C4-2B (cell line): Measurements from ENCODE around the gene EID3.

Experiments used
- CTCF ChIP-seq: fragments of 450-650 bp; conservative IDR thresholded peaks from 2 replicates; pipeline ENCODE4 v1.5.1; 2017; ENCODE audit warnings: mild to moderate bottlenecking
- ZFX ChIP-seq: fragments of 450-650 bp; IDR thresholded peaks from 2 replicates; pipeline ENCODE4 v1.6.1; 2017

- TF ChIP-seq CTCF, result no peak
- no peak for TF ChIP-seq ZFX
Observed at GRCh38 chr12:104273503-104273902, 30.0 kb upstream of the EID3 start.
